ENCODE measurements around the gene C1GALT1C1L. TPM values are rescaled to one million over a fixed set of nuclear protein-coding genes. Genes with fewer than 3 reads are reported as not detected.

The C1GALT1C1L gene
- total and polyA plus RNA-seq, 2 donors (not counting 3 experiments of a cell fraction or from before 2014, with no cell fraction given) = 0.40 to 0.76 TPM

GRCh38 chr2:43714164-43714563 lies 37.9 kb upstream of the C1GALT1C1L start:
- Histone ChIP-seq H4K20me1 (replicated peaks; ENCODE audit: control insufficient read depth, extremely low read depth, insufficient read depth, low read length) (no peaks in the 10 kb centered on the region), H3K9me3 (replicated peaks; ENCODE audit: control insufficient read depth, insufficient read depth, low read length) (no peaks in the 10 kb centered on the region), H3K79me2 (ENCODE audit: control insufficient read depth, insufficient read depth, low read length) (no peaks in the 10 kb centered on the region), H3K4me1 (ENCODE audit: control insufficient read depth, extremely low read depth, insufficient read depth, low read length) (peaks cover 11% of the 10 kb centered on the region), H3K4me3 (replicated peaks in 1 of 3; ENCODE audit: insufficient read depth in 1 of 3, low read depth in 1 of 3, low read length in 3 of 3) (peak overlapping the region in 2 of 3 experiments; percentile 12 to 28), H3K27ac (ENCODE audit: insufficient read depth, low read depth, low read length) (no peak overlapping the region), H3K4me2 (ENCODE audit: insufficient read depth, low read length) (peak overlapping the region; percentile 89), H3K36me3 (ENCODE audit: control insufficient read depth in 2 of 2, extremely low read depth in 1 of 2, insufficient read depth in 2 of 2, low read length in 2 of 2) (no peaks in the 10 kb centered on the region), H2AFZ (ENCODE audit: low read depth, low read length) (peak overlapping the region; percentile 88), H3K9me1 (replicated peaks; ENCODE audit: control insufficient read depth, extremely low read depth, insufficient read depth, low read length) (no peaks in the 10 kb centered on the region), H3K27me3 (ENCODE audit: control insufficient read depth in 2 of 2, insufficient read depth in 2 of 2, low read length in 2 of 2) (no peaks in the 10 kb centered on the region), H3K9ac (replicated peaks; ENCODE audit: extremely low read depth, insufficient read depth, low read length) (peak overlapping the region; percentile 9)
- TF ChIP-seq, protein P1, sequence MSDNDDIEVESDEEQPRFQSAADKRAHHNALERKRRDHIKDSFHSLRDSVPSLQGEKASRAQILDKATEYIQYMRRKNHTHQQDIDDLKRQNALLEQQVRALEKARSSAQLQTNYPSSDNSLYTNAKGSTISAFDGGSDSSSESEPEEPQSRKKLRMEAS (IDR thresholded peaks at IDR 0.05; ENCODE audit: insufficient read depth, insufficient read length) = no peak
- peak; percentile 75 for TF ChIP-seq FOS (IDR thresholded peaks at IDR 0.05; ENCODE audit: borderline replicate concordance, insufficient read depth, low read length)
- peak; percentile 56 for TF ChIP-seq GATA2 (IDR thresholded peaks at IDR 0.05; ENCODE audit: insufficient read depth, insufficient read length, low read depth, low read length)
- no TSS peak for BruUV-seq (replicated peaks)
- peak; percentile 76 for FAIRE-seq
- dilution Hi-C loops (cut with MboI; ENCODE audit: extremely low pct_ligation_motif_present, low sequenced_read_pairs) (no loop called here), intact Hi-C loops (cut with micrococcal nuclease) (no loop called here)
- POLR2A ChIA-PET = no interaction called here
- peak; percentile 73 for DNase-seq (ENCODE audit: low read depth, low spot score)
- CTCF ChIA-PET = interaction anchor here (1.4 kb wide), 1 partner anchor 20 kb away, joined by 5 read pairs; no protein-coding TSS in a partner anchor

DNA sequence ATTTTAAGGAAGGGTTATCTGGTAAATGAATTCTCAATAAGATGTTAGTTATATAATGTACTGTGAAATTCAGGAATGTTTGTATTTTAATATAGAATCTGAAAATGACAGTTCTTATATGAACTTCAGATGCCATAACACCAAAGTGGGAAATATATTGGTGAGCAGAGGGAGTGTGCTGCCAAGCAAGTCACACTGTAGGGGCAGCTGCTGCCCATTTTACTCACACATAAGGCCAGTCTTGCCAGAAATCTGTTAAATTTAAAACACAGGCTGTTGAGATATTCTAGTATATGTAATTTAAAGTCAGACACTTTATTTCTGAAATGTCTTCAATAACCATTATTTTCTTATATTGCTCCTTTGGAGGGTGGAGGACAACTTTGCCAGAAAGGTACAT lies 34.6 kb upstream of the C1GALT1C1L start:
- H3K4me1 ChIP-seq (ENCODE audit: control insufficient read depth, extremely low read depth, insufficient read depth, low read length) = peaks cover 21% of the 10 kb centered on the region
- ChIA-PET POLR2A (no interaction called here), CTCF (no interaction called here)
- H3K27ac ChIP-seq (ENCODE audit: insufficient read depth, low read depth, low read length) = no peak overlapping the region
- H3K4me2 ChIP-seq (ENCODE audit: insufficient read depth, low read length) = no peak overlapping the region
- H3K9me3 ChIP-seq (replicated peaks; ENCODE audit: control insufficient read depth, insufficient read depth, low read length) = no peaks in the 10 kb centered on the region
- DNase-seq (ENCODE audit: low read depth, low spot score) (no peak), FAIRE-seq (no peak)
- intact Hi-C loops (cut with micrococcal nuclease) (no loop called here), dilution Hi-C loops (cut with MboI; ENCODE audit: extremely low pct_ligation_motif_present, low sequenced_read_pairs) (no loop called here)
- H2AFZ ChIP-seq (ENCODE audit: low read depth, low read length) = no peak overlapping the region
- H4K20me1 ChIP-seq (replicated peaks; ENCODE audit: control insufficient read depth, extremely low read depth, insufficient read depth, low read length) = no peaks in the 10 kb centered on the region
- H3K9me1 ChIP-seq (replicated peaks; ENCODE audit: control insufficient read depth, extremely low read depth, insufficient read depth, low read length) = no peaks in the 10 kb centered on the region
- H3K27me3 ChIP-seq (ENCODE audit: control insufficient read depth in 2 of 2, insufficient read depth in 2 of 2, low read length in 2 of 2) = no peaks in the 10 kb centered on the region
- H3K4me3 ChIP-seq (replicated peaks in 1 of 3; ENCODE audit: insufficient read depth in 1 of 3, low read depth in 1 of 3, low read length in 3 of 3) = no peak overlapping the region
- TF ChIP-seq MYC (IDR thresholded peaks at IDR 0.05; ENCODE audit: low read depth, low read length) (no peak), POLR2AphosphoS5 (IDR thresholded peaks at IDR 0.05; ENCODE audit: insufficient read depth, low read depth, low read length) (no peak), JUN (IDR thresholded peaks at IDR 0.05; ENCODE audit: borderline replicate concordance, insufficient read depth, insufficient read length, low read depth) (no peak), FOS (IDR thresholded peaks at IDR 0.05; ENCODE audit: borderline replicate concordance, insufficient read depth, low read length) (no peak), EZH2 (IDR thresholded peaks at IDR 0.05; ENCODE audit: borderline replicate concordance, low read depth, low read length, severe bottlenecking) (no peak), GATA2 (IDR thresholded peaks at IDR 0.05; ENCODE audit: insufficient read depth, insufficient read length, low read depth, low read length) (no peak), POLR2A (IDR thresholded peaks at IDR 0.05; ENCODE audit: low read depth, low read length) (no peak)
- TF ChIP-seq, protein P2, sequence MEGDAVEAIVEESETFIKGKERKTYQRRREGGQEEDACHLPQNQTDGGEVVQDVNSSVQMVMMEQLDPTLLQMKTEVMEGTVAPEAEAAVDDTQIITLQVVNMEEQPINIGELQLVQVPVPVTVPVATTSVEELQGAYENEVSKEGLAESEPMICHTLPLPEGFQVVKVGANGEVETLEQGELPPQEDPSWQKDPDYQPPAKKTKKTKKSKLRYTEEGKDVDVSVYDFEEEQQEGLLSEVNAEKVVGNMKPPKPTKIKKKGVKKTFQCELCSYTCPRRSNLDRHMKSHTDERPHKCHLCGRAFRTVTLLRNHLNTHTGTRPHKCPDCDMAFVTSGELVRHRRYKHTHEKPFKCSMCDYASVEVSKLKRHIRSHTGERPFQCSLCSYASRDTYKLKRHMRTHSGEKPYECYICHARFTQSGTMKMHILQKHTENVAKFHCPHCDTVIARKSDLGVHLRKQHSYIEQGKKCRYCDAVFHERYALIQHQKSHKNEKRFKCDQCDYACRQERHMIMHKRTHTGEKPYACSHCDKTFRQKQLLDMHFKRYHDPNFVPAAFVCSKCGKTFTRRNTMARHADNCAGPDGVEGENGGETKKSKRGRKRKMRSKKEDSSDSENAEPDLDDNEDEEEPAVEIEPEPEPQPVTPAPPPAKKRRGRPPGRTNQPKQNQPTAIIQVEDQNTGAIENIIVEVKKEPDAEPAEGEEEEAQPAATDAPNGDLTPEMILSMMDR (IDR thresholded peaks at IDR 0.05; ENCODE audit: extremely low read depth in 1 of 2, insufficient read depth in 1 of 2, low read depth in 1 of 2, low read length in 2 of 2) = no peak
- TF ChIP-seq, protein P1 (IDR thresholded peaks at IDR 0.05; ENCODE audit: insufficient read depth, insufficient read length) = no peak
- H3K36me3 ChIP-seq (ENCODE audit: control insufficient read depth in 2 of 2, extremely low read depth in 1 of 2, insufficient read depth in 2 of 2, low read length in 2 of 2) = no peaks in the 10 kb centered on the region
- H3K9ac ChIP-seq (replicated peaks; ENCODE audit: extremely low read depth, insufficient read depth, low read length) = no peak overlapping the region
- no peaks in the 10 kb centered on the region for H3K79me2 ChIP-seq (ENCODE audit: control insufficient read depth, insufficient read depth, low read length)
- BruUV-seq (replicated peaks) = no TSS peak

Measured in endothelial cell of umbilical vein (primary cell).